Duodenal mucosa (tissue), 2 donors: ENCODE measurements around the gene PSG6.
"Not testable (repeated sequence)": the region's sequence is repeated elsewhere in the genome, so short reads cannot be mapped to it uniquely, and the experiment has no call there.

Experiments used
- H3K27ac ChIP-seq: one replicate; pipeline ENCODE4 v1.7.0; 2013; ENCODE audit warnings: low read depth, low read length
- H3K27me3 ChIP-seq, 2 donors: one replicate each; pipeline ENCODE4 v1.7.0; 2013; ENCODE audit warnings: low read length in 2 of 2, control low read depth in 1 of 2; ENCODE audit not compliant: insufficient read depth in 2 of 2, control insufficient read depth in 1 of 2
- H3K36me3 ChIP-seq, 2 donors: one replicate each; pipeline ENCODE4 v1.7.0; 2013; ENCODE audit warnings: low read length in 2 of 2, control low read depth in 1 of 2; ENCODE audit not compliant: insufficient read depth in 2 of 2, control insufficient read depth in 1 of 2
- H3K4me1 ChIP-seq, 2 donors: one replicate each; pipeline ENCODE4 v1.7.0; 2013; ENCODE audit warnings: low read length in 2 of 2, control low read depth in 1 of 2; ENCODE audit not compliant: insufficient read depth in 2 of 2, control insufficient read depth in 1 of 2
- H3K4me3 ChIP-seq, 2 donors: one replicate each; pipeline ENCODE4 v1.7.0; 2013; ENCODE audit warnings: low read length in 2 of 2, low read depth in 1 of 2
- H3K9ac ChIP-seq, 2 donors: one replicate each; pipeline ENCODE4 v1.7.0; 2013; ENCODE audit warnings: low read length in 2 of 2, low read depth in 1 of 2
- H3K9me3 ChIP-seq, 2 donors: one replicate each; pipeline ENCODE4 v1.7.0; 2013; ENCODE audit warnings: low read length in 2 of 2, control low read depth in 1 of 2; ENCODE audit not compliant: control insufficient read depth in 1 of 2

The PSG6 gene

GRCh38 chr19:42856866-42857543 lies 60.7 kb downstream of the PSG6 start:
- H3K9ac ChIP-seq, H3K27ac ChIP-seq, H3K9me3 ChIP-seq, H3K4me1 ChIP-seq, H3K27me3 ChIP-seq, H3K4me3 ChIP-seq, H3K36me3 ChIP-seq: not testable (repeated sequence)

DNA sequence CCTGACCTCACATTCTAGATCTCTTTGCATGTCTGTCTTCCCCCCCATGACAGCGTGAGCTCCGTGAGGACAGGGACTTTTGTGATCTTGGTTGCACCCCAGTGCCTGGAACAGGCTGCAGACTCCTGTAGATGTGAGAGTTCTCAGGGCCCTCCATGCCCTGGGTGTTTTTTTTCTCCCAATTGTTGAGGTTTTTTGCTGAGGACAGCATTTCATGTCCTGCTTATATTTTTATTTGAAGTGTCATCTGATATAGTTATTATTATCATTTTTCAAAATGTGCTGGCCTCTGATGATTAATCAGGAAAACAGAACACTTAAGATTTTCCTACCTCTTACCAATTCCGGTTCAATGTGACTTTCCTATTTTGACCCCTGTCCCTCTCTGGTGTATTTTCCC lies 62.9 kb downstream of the PSG6 start:
- H3K9ac ChIP-seq, H3K27ac ChIP-seq: not testable (repeated sequence)

DNA sequence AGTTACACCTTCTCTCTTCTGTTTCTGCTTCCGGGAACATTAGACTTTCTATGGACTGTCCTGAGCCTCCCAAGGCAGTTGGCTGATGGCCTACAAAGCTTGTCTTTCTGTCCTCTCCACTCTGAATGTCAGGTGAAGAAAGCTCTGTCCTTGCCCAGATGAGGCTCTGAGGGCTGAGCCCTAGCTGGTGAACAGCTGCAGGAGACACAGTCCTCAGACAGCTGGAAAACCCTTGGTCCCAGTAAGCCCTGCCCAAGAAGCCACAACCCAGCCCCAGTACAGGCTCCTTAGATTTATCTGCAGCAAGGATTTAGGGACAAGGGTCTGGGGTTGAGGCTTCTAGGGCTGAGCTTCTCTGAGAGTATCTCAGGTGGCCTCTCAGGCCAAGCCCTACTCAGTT lies 64.5 kb downstream of the PSG6 start:
- not testable (repeated sequence) for H3K27ac ChIP-seq, H3K4me1 ChIP-seq, H3K9me3 ChIP-seq, H3K4me3 ChIP-seq, H3K9ac ChIP-seq, H3K36me3 ChIP-seq, H3K27me3 ChIP-seq

More for the DNA sequence above, 62.9 kb downstream of the PSG6 start:
- not testable (repeated sequence) for H3K9me3 ChIP-seq, H3K4me3 ChIP-seq, H3K4me1 ChIP-seq, H3K36me3 ChIP-seq, H3K27me3 ChIP-seq

GRCh38 chr19:42852821-42853220 lies 64.9 kb downstream of the PSG6 start:
- not testable (repeated sequence) for H3K36me3 ChIP-seq, H3K27me3 ChIP-seq, H3K9me3 ChIP-seq, H3K9ac ChIP-seq, H3K4me1 ChIP-seq, H3K4me3 ChIP-seq, H3K27ac ChIP-seq
